K562 (cell line): Measurements from ENCODE around the gene RGS17. TPM values are rescaled to one million over a fixed set of nuclear protein-coding genes. Genes with fewer than 3 reads are reported as not detected.

Source experiments
- ATAC-seq: fragments of 200-7000 bp; cut with Tn5 transposase; 3 replicates; pipeline ENCODE4 v1.9.1; 2020; ENCODE audit warnings: moderate library complexity
- BruUV-seq: library from RNA; stranded (reverse); fragments of 400-500 nt; replicated peaks from 2 replicates; lab custom pipeline; 2021; lab: Mats Ljungman, UMichigan
- CTCF ChIA-PET: fragments of 300-600 bp; formaldehyde crosslinking; extraction: SDS; loops from one replicate; lab custom pipeline; 2021; ENCODE audit warnings: low intra/inter-chr PET ratio; lab: Yijun Ruan, JAX
- POLR2A ChIA-PET: fragments of 300-600, 350-650 bp; sonication (Branson Sonifier 250); formaldehyde crosslinking; extraction: SDS; loops from one replicate; lab custom pipeline; 2021; ENCODE audit warnings: antibody characterized with exemption, inconsistent platforms; lab: Yijun Ruan, JAX
- DNase-seq, 4 experiments: peaks; one replicate each; pipeline versions ENCODE4 v3.0.0 to v3.0.0-alpha.2; 2011 to 2018; ENCODE audit warnings: low spot score in 3 of 4, mixed read lengths in 3 of 4; ENCODE audit errors: extremely low read depth in 1 of 4
- FAIRE-seq: peaks from 2 replicates; lab custom pipeline; 2011; peaks lifted over from hg19 to GRCh38; lab: Jason Lieb, UNC
- H2AFZ ChIP-seq: 2 replicates; pipeline ENCODE4 v1.6.0; 2011; ENCODE audit warnings: low read depth, low read length, control low read depth, inconsistent platforms
- H3K27ac ChIP-seq: fragments of 200-600 bp; 3 replicates; pipeline ENCODE4 v1.8.0; 2011; ENCODE audit warnings: low read depth, mild to moderate bottlenecking, control low read depth, inconsistent platforms, low read length, moderate library complexity, mixed read lengths; ENCODE audit errors: extremely low read depth
- H3K27me3 ChIP-seq, 2 experiments: fragments of 300-600 bp in 1 of 2; 2 replicates in 1 of 2; 3 replicates in 1 of 2; pipeline versions ENCODE4 v1.6.0 to v1.8.0; 2011; ENCODE audit warnings: inconsistent platforms in 2 of 2, low read length in 2 of 2, mild to moderate bottlenecking in 1 of 2, mixed read lengths in 1 of 2, moderate library complexity in 1 of 2; ENCODE audit not compliant: control insufficient read depth in 2 of 2, insufficient read depth in 2 of 2
- H3K36me3 ChIP-seq: fragments of 300-600 bp; 3 replicates; pipeline ENCODE4 v1.8.0; 2011; ENCODE audit warnings: mild to moderate bottlenecking, low read length, inconsistent platforms; ENCODE audit not compliant: control insufficient read depth, insufficient read depth
- H3K4me1 ChIP-seq, 2 experiments: fragments of 200-600 bp in 1 of 2; replicated peaks in 1 of 2; 2 replicates in 1 of 2; 3 replicates in 1 of 2; pipeline versions ENCODE4 v1.5.1 to v1.8.0; 2011; ENCODE audit warnings: inconsistent platforms in 2 of 2, low read length in 2 of 2, mild to moderate bottlenecking in 1 of 2, mixed read lengths in 1 of 2, moderate library complexity in 1 of 2; ENCODE audit not compliant: control insufficient read depth in 2 of 2, insufficient read depth in 2 of 2
- H3K4me2 ChIP-seq: 2 replicates; pipeline ENCODE4 v1.6.1; 2011; ENCODE audit warnings: low read length, control low read depth, inconsistent platforms, mixed read lengths; ENCODE audit not compliant: insufficient read depth
- H3K4me3 ChIP-seq: fragments of 200-600 bp; sonication (generic), shearing (Covaris generic); 2 replicates; pipeline ENCODE4 v1.5.1; 2016; ENCODE audit warnings: control low read depth, inconsistent platforms
- H3K79me2 ChIP-seq: fragments of 200-600 bp; 3 replicates; pipeline ENCODE4 v1.8.0; 2011; ENCODE audit warnings: low read length, inconsistent platforms; ENCODE audit not compliant: control insufficient read depth, insufficient read depth
- H3K9ac ChIP-seq, 2 experiments: 2 replicates each; pipeline versions ENCODE4 v1.6.0 to v1.6.1; 2011; ENCODE audit warnings: low read depth in 2 of 2, low read length in 2 of 2, control low read depth in 1 of 2, inconsistent platforms in 1 of 2, mild to moderate bottlenecking in 1 of 2, mixed read lengths in 1 of 2; ENCODE audit not compliant: insufficient read depth in 1 of 2
- H3K9me1 ChIP-seq: one replicate; pipeline ENCODE4 v1.6.0; 2011; ENCODE audit warnings: inconsistent platforms, mild to moderate bottlenecking, low read length, moderate library complexity; ENCODE audit not compliant: control insufficient read depth, insufficient read depth
- H3K9me3 ChIP-seq: replicated peaks from 2 replicates; pipeline ENCODE4 v1.5.1; 2011; ENCODE audit warnings: low read depth, low read length, inconsistent platforms; ENCODE audit not compliant: control insufficient read depth, insufficient read depth
- H4K20me1 ChIP-seq: replicated peaks from 2 replicates; pipeline ENCODE4 v1.6.1; 2011; ENCODE audit warnings: low read length, inconsistent platforms, mixed read lengths; ENCODE audit not compliant: control insufficient read depth, insufficient read depth
- ARID2 ChIP-seq: fragments of 450-650 bp; IDR thresholded peaks from 2 replicates; pipeline ENCODE4 v1.6.1; 2017; ENCODE audit warnings: antibody characterized with exemption, mild to moderate bottlenecking
- DACH1 ChIP-seq: fragments of 450-650 bp; IDR thresholded peaks from 2 replicates; pipeline ENCODE4 v1.6.1; 2018; ENCODE audit not compliant: partially characterized antibody
- FOSL1 ChIP-seq: fragments of 200-800 bp; sonication (Bioruptor generic); conservative IDR thresholded peaks from 2 replicates; pipeline ENCODE4 v1.6.1; 2016; ENCODE audit warnings: missing genetic modification characterization, missing compliant biosample characterization
- JUN ChIP-seq, 2 experiments: sonication (generic) in 1 of 2; formaldehyde crosslinking in 1 of 2; IDR thresholded peaks; 2 replicates each; pipeline versions ENCODE4 v1.6.1 to v1.8.0; 2012 to 2022; ENCODE audit warnings: borderline replicate concordance in 2 of 2, mild to moderate bottlenecking in 2 of 2, improper control_type of control experiment in 1 of 2, low read depth in 1 of 2, low read length in 1 of 2, missing genetic modification reagents in 1 of 2
- KLF1 ChIP-seq: fragments of 450-650 bp; IDR thresholded peaks from 2 replicates; pipeline ENCODE4 v1.6.1; 2016; ENCODE audit warnings: missing genetic modification characterization, missing compliant biosample characterization
- LEF1 ChIP-seq: fragments of 450-650 bp; IDR thresholded peaks from 2 replicates; pipeline ENCODE4 v1.6.1; 2016; ENCODE audit warnings: mild to moderate bottlenecking
- MECOM ChIP-seq: fragments of 250-450 bp; sonication (Bioruptor Pico); IDR thresholded peaks from 2 replicates; pipeline ENCODE4 v1.8.0; 2022; ENCODE audit warnings: inconsistent platforms
- MEIS2 ChIP-seq: fragments of 450-650 bp; IDR thresholded peaks from 2 replicates; pipeline ENCODE4 v1.6.1; 2014; ENCODE audit warnings: mild to moderate bottlenecking; ENCODE audit not compliant: partially characterized antibody
- POLR3A ChIP-seq: IDR thresholded peaks from 2 replicates; pipeline ENCODE4 v1.6.1; 2011; ENCODE audit warnings: borderline replicate concordance, mild to moderate bottlenecking, moderate library complexity; ENCODE audit not compliant: insufficient read length, insufficient read depth; ENCODE audit errors: extremely low read depth
- TCF7 ChIP-seq: sonication (generic); IDR thresholded peaks from 2 replicates; pipeline ENCODE4 v1.6.1; 2016; ENCODE audit warnings: antibody characterized with exemption, borderline replicate concordance
- ZNF274 ChIP-seq: IDR thresholded peaks from 2 replicates; pipeline ENCODE4 v1.6.1; 2011; ENCODE audit warnings: low read depth, mild to moderate bottlenecking, low read length, moderate library complexity, borderline replicate concordance
- in situ Hi-C: fragments of 300-500 bp; cut with MboI; formaldehyde crosslinking; loops from 4 replicates; pipeline ENCODE4 v1.15.0; 2018; ENCODE audit warnings: inconsistent platforms, mixed read lengths
- intact Hi-C: fragments of 100-400 bp; cut with micrococcal nuclease; formaldehyde crosslinking; loops from 2 replicates; pipeline ENCODE4 v1.14.2; 2022
- polyA plus RNA-seq, 8 experiments: library from polyadenylated mRNA; depleted of rRNA in 4 of 8; stranded (reverse) in 5 of 8; unstranded in 3 of 8; fragments of >200 nt; fragmentation: Nextera tagmentation in 2 of 8; fragmentation: Illumina TruSeq in 1 of 8; extraction: Ambion mirVana in 2 of 8; extraction: Trizol in 1 of 8; gene quantifications; 2 replicates each; pipeline versions ENCODE4 v1.2.1 to v1.2.3, GENCODE V29; 2011 to 2014; ENCODE audit warnings: inconsistent platforms in 1 of 8, missing spikeins in 1 of 8
- total RNA-seq, 7 experiments: library from RNA; depleted of rRNA in 6 of 7; stranded (reverse); fragments of >200 nt in 6 of 7; fragmentation: Illumina TruSeq in 2 of 7; extraction: Trizol in 2 of 7; gene quantifications; 2 replicates each; pipeline versions ENCODE4 v1.2.1 to v1.2.3, GENCODE V29; 2011 to 2021; ENCODE audit warnings: low replicate concordance in 1 of 7
- TF ChIP-seq, protein P1 (sequence below), 2 experiments: fragments of 450-650 bp in 1 of 2; sonication (generic) in 1 of 2; formaldehyde crosslinking in 1 of 2; IDR thresholded peaks in 1 of 2; conservative IDR thresholded peaks in 1 of 2; 2 replicates each; pipeline versions ENCODE4 v1.6.1 to v1.8.1; 2016 to 2023; ENCODE audit warnings: mild to moderate bottlenecking in 2 of 2, moderate library complexity in 2 of 2, inconsistent platforms in 1 of 2, missing genetic modification reagents in 1 of 2
- TF ChIP-seq, protein P2 (sequence below): fragments of 450-650 bp; IDR thresholded peaks from 2 replicates; pipeline ENCODE4 v1.6.1; 2017; ENCODE audit warnings: mild to moderate bottlenecking, moderate library complexity
- TF ChIP-seq, protein P3 (sequence below): fragments of 450-650 bp; IDR thresholded peaks from 2 replicates; pipeline ENCODE4 v1.6.1; 2016; ENCODE audit warnings: mild to moderate bottlenecking

Gene RGS17
- total and polyA plus RNA-seq, 9 of the 15 experiments (the other 6 are each of a cell fraction or from before 2014, with no cell fraction given) = 0.01 to 0.14 (median 0.08) TPM; not detected in 6

DNA sequence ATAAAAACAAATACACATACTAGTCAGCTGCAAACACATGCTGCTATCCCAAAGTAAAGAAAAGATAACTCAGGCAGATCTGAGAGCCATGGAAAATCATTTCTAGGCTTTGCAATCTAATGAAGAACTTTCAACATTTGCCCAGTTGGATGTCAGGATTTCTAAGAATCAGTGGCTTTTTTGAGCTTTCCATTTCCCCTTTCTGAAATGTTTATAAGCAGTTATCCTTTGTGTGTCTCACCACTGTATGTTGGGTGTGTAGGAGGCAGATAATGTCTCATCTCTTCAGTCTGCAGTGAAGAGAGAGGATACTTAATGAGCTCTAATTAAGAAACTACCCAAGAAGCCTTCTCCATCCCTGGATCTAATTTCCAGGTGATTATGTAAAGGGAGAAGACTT, 43.6 kb downstream of the RGS17 start:
- DNase-seq = no peak
- Histone ChIP-seq H3K27ac (no peak overlapping the region), H3K79me2 (no peaks in the 10 kb centered on the region), H4K20me1 (no peaks in the 10 kb centered on the region), H2AFZ (no peak overlapping the region), H3K27me3 (no peaks in the 10 kb centered on the region), H3K9ac (no peak overlapping the region), H3K4me3 (no peak overlapping the region), H3K9me3 (peaks cover 2% of the 10 kb centered on the region; the same call in 1 of the 2 replicates), H3K4me1 (no peaks in the 10 kb centered on the region), H3K36me3 (no peaks in the 10 kb centered on the region), H3K9me1 (no peaks in the 10 kb centered on the region), H3K4me2 (no peak overlapping the region)
- ChIA-PET POLR2A (no interaction called here), CTCF (no interaction called here)
- intact Hi-C loops = no loop called here
- no peak for FAIRE-seq
- BruUV-seq = no TSS peak
- TF ChIP-seq POLR3A (no peak), MECOM (no peak), LEF1 (no peak), FOSL1 (tag) (no peak), ZNF274 (no peak), MEIS2 (no peak), KLF1 (tag) (no peak), TCF7 (no peak), DACH1 (no peak), ARID2 (no peak), JUN (IDR thresholded peaks at IDR 0.05; ENCODE audit: borderline replicate concordance, low read depth, low read length) (no peak), JUN (CRISPR knock-in tag; IDR thresholded peaks at IDR 0.05; ENCODE audit: borderline replicate concordance) (no peak)
- TF ChIP-seq, protein P1, sequence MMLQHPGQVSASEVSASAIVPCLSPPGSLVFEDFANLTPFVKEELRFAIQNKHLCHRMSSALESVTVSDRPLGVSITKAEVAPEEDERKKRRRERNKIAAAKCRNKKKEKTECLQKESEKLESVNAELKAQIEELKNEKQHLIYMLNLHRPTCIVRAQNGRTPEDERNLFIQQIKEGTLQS (IDR thresholded peaks at IDR 0.05) = no peak
- TF ChIP-seq, protein P1 (CRISPR knock-in tag; conservative IDR thresholded peaks at IDR 0.05) = no peak
- TF ChIP-seq, protein P2, sequence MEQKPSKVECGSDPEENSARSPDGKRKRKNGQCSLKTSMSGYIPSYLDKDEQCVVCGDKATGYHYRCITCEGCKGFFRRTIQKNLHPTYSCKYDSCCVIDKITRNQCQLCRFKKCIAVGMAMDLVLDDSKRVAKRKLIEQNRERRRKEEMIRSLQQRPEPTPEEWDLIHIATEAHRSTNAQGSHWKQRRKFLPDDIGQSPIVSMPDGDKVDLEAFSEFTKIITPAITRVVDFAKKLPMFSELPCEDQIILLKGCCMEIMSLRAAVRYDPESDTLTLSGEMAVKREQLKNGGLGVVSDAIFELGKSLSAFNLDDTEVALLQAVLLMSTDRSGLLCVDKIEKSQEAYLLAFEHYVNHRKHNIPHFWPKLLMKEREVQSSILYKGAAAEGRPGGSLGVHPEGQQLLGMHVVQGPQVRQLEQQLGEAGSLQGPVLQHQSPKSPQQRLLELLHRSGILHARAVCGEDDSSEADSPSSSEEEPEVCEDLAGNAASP = no peak
- TF ChIP-seq, protein P3, sequence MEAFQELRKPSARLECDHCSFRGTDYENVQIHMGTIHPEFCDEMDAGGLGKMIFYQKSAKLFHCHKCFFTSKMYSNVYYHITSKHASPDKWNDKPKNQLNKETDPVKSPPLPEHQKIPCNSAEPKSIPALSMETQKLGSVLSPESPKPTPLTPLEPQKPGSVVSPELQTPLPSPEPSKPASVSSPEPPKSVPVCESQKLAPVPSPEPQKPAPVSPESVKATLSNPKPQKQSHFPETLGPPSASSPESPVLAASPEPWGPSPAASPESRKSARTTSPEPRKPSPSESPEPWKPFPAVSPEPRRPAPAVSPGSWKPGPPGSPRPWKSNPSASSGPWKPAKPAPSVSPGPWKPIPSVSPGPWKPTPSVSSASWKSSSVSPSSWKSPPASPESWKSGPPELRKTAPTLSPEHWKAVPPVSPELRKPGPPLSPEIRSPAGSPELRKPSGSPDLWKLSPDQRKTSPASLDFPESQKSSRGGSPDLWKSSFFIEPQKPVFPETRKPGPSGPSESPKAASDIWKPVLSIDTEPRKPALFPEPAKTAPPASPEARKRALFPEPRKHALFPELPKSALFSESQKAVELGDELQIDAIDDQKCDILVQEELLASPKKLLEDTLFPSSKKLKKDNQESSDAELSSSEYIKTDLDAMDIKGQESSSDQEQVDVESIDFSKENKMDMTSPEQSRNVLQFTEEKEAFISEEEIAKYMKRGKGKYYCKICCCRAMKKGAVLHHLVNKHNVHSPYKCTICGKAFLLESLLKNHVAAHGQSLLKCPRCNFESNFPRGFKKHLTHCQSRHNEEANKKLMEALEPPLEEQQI = no peak
- ATAC-seq = no peak
- in situ Hi-C loops = no loop called here
